Gastrocnemius medialis (tissue), 4 donors: Measurements from ENCODE around the gene TMTC2. TPM values are rescaled to one million over a fixed set of nuclear protein-coding genes. Genes with fewer than 3 reads are reported as not detected.

Source experiments
- ATAC-seq, 2 donors: fragments of 150-250 bp; one replicate each; pipeline ENCODE4 v1.9.1; 2016
- DNase-seq, 2 donors: peaks; one replicate each; pipeline ENCODE4 v3.0.0-alpha.2; 2019
- H3K27ac ChIP-seq, 4 donors: fragments of 200-600 bp; sonication (generic); 1 replicate in 1 of 4; 2 replicates in 3 of 4; pipeline ENCODE4 v1.5.1; 2016 to 2018; ENCODE audit warnings: mild to moderate bottlenecking in 2 of 4, moderate library complexity in 1 of 4
- H3K27me3 ChIP-seq, 3 donors: fragments of 200-600 bp; sonication (generic) in 2 of 3; 1 replicate in 1 of 3; 2 replicates in 2 of 3; pipeline versions ENCODE4 v1.5.1 to v1.6.0; 2016 to 2019; ENCODE audit warnings: mild to moderate bottlenecking in 1 of 3, moderate library complexity in 1 of 3
- H3K36me3 ChIP-seq, 2 donors: fragments of 200-600 bp; sonication (generic) in 1 of 2; one replicate each; pipeline ENCODE4 v1.5.1; 2017 to 2018
- H3K4me1 ChIP-seq, 2 donors: fragments of 200-600 bp; sonication (generic) in 1 of 2; one replicate each; pipeline ENCODE4 v1.5.1; 2016 to 2017; ENCODE audit warnings: mild to moderate bottlenecking in 2 of 2
- H3K4me3 ChIP-seq, 4 donors: fragments of 200-600 bp; sonication (generic) in 3 of 4; 1 replicate in 1 of 4; 2 replicates in 3 of 4; pipeline ENCODE4 v1.5.1; 2016 to 2019; ENCODE audit warnings: mild to moderate bottlenecking in 2 of 4
- H3K9me3 ChIP-seq, 3 donors: fragments of 200-600 bp; sonication (generic) in 2 of 3; 1 replicate in 1 of 3; 2 replicates in 2 of 3; pipeline ENCODE4 v1.5.1; 2016 to 2019
- POLR2A ChIP-seq, 2 donors: fragments of 450-650 bp; IDR thresholded peaks; one replicate each; pipeline ENCODE4 v1.6.1; 2017; ENCODE audit warnings: antibody characterized with exemption in 2 of 2, mild to moderate bottlenecking in 2 of 2, moderate library complexity in 2 of 2
- in situ Hi-C, 4 donors: fragments of 200-750 bp; cut with MboI; loops; one replicate each; pipeline versions ENCODE4 v1.15.0 to v1.8.0; 2017; ENCODE audit warnings: low sequenced_read_pairs in 4 of 4
- intact Hi-C: fragments of 100-400 bp; cut with DNase I; formaldehyde crosslinking; loops from one replicate; pipeline ENCODE4 v1.15.1; 2023; ENCODE audit warnings: low total_unique reads
- total RNA-seq, 4 donors: library from RNA; depleted of rRNA; stranded (reverse); fragments of >200 nt; gene quantifications; one replicate each; pipeline versions ENCODE4 v1.1.0 to v1.2.3, GENCODE V29; 2016
- TF ChIP-seq, protein P1 (sequence below), 5 experiments: fragments of 450-650 bp in 3 of 5; fragments of 200-600 bp in 2 of 5; sonication (generic) in 2 of 5; IDR thresholded peaks in 4 of 5; conservative IDR thresholded peaks in 1 of 5; 1 replicate in 4 of 5; 2 replicates in 1 of 5; pipeline ENCODE4 v1.5.1; 2016 to 2019; ENCODE audit warnings: antibody characterized with exemption in 5 of 5, mild to moderate bottlenecking in 3 of 5, moderate library complexity in 3 of 5

Gene TMTC2
- total RNA-seq, 4 donors from 2014 or later: 1.6 to 2.5 (median 1.9) TPM

DNA sequence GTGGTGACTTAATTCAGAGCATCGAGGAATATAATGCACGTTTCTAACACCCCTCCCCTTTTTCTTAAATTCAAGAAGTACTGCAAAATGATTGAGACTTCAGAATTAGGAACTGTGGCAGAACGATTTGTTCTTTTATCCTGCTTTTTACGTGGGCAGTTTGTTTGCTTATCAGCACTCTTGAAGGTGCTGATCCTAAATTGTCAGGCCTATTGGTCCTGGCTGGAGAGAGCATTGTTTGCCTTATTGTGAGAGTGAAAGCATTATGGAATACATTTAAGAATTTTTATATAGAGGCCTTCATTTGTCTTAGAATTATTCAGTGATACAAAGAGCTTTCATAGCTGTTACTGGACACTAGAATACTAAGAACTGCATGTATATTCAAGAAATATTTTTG, 59.1 kb downstream of the TMTC2 start:
- in situ Hi-C loops: no loop called here
- intact Hi-C loops: no loop called here

DNA sequence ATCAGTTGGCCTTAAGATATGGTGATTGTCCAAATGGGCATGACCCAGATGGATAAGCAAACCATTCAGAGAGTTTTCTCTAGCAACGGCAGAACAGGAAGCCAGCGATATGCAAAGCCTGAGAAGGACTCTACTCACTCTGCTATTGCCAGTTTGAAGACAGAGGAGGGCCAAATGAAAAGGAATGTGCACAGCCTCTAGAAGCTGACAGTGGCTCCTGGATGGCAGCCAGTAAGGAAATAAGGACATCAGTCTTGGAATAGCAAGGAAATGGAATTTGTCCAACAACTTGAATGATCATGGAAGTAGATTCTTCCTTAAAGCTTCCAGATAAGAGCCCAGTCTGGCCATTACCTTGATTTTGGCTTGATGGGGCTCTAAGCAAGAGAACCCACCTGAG, 60.0 kb downstream of the TMTC2 start:
- Histone ChIP-seq H3K4me3 (no peak overlapping the region), H3K9me3 (no peaks in the 10 kb centered on the region), H3K36me3 (no peaks in the 10 kb centered on the region), H3K27me3 (no peaks in the 10 kb centered on the region), H3K27ac (no peak overlapping the region), H3K4me1 (no peaks in the 10 kb centered on the region)
- intact Hi-C loops (no loop called here), in situ Hi-C loops (no loop called here)
- DNase-seq (no peak), ATAC-seq (no peak)
- TF ChIP-seq POLR2A (IDR thresholded peaks at IDR 0.05): no peak
- TF ChIP-seq, protein P1, sequence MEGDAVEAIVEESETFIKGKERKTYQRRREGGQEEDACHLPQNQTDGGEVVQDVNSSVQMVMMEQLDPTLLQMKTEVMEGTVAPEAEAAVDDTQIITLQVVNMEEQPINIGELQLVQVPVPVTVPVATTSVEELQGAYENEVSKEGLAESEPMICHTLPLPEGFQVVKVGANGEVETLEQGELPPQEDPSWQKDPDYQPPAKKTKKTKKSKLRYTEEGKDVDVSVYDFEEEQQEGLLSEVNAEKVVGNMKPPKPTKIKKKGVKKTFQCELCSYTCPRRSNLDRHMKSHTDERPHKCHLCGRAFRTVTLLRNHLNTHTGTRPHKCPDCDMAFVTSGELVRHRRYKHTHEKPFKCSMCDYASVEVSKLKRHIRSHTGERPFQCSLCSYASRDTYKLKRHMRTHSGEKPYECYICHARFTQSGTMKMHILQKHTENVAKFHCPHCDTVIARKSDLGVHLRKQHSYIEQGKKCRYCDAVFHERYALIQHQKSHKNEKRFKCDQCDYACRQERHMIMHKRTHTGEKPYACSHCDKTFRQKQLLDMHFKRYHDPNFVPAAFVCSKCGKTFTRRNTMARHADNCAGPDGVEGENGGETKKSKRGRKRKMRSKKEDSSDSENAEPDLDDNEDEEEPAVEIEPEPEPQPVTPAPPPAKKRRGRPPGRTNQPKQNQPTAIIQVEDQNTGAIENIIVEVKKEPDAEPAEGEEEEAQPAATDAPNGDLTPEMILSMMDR (IDR thresholded peaks at IDR 0.05 in 4 of 5, conservative IDR thresholded peaks at IDR 0.05 in 1 of 5): no peak

More for the DNA sequence above, 59.1 kb downstream of the TMTC2 start:
- Histone ChIP-seq H3K27me3 (no peaks in the 10 kb centered on the region), H3K27ac (no peak overlapping the region), H3K4me3 (no peak overlapping the region), H3K9me3 (no peaks in the 10 kb centered on the region), H3K4me1 (no peaks in the 10 kb centered on the region), H3K36me3 (no peaks in the 10 kb centered on the region)
- no peak for DNase-seq
- TF ChIP-seq, protein P1 (IDR thresholded peaks at IDR 0.05 in 4 of 5, conservative IDR thresholded peaks at IDR 0.05 in 1 of 5): no peak
- TF ChIP-seq POLR2A (IDR thresholded peaks at IDR 0.05): no peak
- ATAC-seq: no peak

DNA sequence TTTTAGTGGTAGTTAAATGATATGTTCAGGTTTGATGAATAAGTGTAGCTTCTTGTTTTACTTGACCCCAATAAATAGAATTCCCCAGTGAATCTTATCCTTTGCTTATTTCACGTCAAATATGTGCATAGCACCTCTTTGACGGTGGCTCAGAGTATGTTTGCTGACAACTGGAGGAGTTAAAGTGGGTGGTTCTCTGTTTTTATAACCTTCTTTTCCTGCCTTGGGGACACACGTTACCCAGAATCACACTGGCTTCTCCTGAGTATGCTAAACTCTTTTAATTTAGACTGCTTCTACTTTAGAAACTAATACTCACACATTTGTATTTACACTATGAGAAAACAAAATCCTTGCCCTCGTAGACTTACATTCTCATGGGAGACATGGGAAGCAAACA, 62.3 kb downstream of the TMTC2 start:
- intact Hi-C loops (no loop called here), in situ Hi-C loops (no loop called here)
- H3K4me3 ChIP-seq: no peak overlapping the region
- H3K27ac ChIP-seq: no peak overlapping the region
- H3K36me3 ChIP-seq: no peaks in the 10 kb centered on the region
- ATAC-seq: no peak
- H3K4me1 ChIP-seq: no peaks in the 10 kb centered on the region
- no peaks in the 10 kb centered on the region for H3K9me3 ChIP-seq
- TF ChIP-seq POLR2A (IDR thresholded peaks at IDR 0.05): no peak
- TF ChIP-seq, protein P1 (IDR thresholded peaks at IDR 0.05 in 4 of 5, conservative IDR thresholded peaks at IDR 0.05 in 1 of 5): no peak
- H3K27me3 ChIP-seq: no peaks in the 10 kb centered on the region
- DNase-seq: no peak

DNA sequence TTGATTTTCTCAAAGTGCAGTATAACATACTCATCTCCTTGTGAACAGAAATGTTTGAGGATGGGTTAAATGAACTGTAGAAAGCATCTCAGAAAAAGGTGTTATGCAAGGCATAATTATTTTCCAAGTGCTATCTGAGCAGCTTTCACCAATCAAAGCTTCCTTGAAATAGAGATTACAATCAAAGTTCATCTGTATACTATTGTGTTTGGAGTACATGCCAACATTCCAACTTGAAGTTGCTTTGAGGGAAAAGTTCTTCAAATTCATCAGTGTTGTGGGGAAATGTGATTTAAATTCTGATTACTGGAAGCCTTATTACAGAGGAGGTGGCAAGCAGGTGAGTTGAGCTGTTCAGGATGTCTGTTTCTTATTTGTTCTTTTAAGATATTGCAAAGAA, 68.2 kb downstream of the TMTC2 start:
- Histone ChIP-seq H3K9me3 (no peaks in the 10 kb centered on the region), H3K27ac (no peak overlapping the region), H3K27me3 (no peaks in the 10 kb centered on the region), H3K36me3 (no peaks in the 10 kb centered on the region), H3K4me1 (peaks cover 0 to 6% of the 10 kb centered on the region in 2 donors), H3K4me3 (no peak overlapping the region)
- intact Hi-C loops (no loop called here), in situ Hi-C loops (no loop called here)
- TF ChIP-seq, protein P1 (IDR thresholded peaks at IDR 0.05 in 4 of 5, conservative IDR thresholded peaks at IDR 0.05 in 1 of 5): no peak
- no peak for TF ChIP-seq POLR2A (IDR thresholded peaks at IDR 0.05)
- ATAC-seq (no peak), DNase-seq (no peak)

DNA sequence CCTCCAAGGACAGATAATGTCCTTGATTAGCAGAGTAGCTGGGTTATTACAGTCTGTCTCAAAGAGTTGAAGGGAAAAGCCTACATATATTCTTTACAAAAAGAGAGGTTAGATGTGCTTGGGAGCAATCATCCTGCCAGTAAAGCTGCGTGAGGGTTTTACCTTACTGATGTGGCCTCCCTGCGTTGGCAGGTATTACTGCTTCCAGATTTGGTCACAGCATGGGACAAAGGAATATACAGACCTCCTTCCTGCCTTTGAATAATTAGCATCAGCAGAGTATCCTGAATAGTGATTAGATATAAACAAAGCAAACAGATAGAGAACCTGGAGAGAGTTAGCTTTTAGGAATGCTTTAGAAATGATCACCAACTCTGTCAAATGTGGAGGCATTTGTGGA, 69.6 kb downstream of the TMTC2 start:
- no peaks in the 10 kb centered on the region for H3K36me3 ChIP-seq
- ATAC-seq: no peak
- no peak for DNase-seq
- H3K27me3 ChIP-seq: no peaks in the 10 kb centered on the region
- H3K4me1 ChIP-seq: peaks cover 0 to 6% of the 10 kb centered on the region in 2 donors
- TF ChIP-seq, protein P1 (IDR thresholded peaks at IDR 0.05 in 4 of 5, conservative IDR thresholded peaks at IDR 0.05 in 1 of 5): no peak
- no peak for TF ChIP-seq POLR2A (IDR thresholded peaks at IDR 0.05)
- no peak overlapping the region for H3K4me3 ChIP-seq
- in situ Hi-C loops: no loop called here
- H3K9me3 ChIP-seq: no peaks in the 10 kb centered on the region
- H3K27ac ChIP-seq: no peak overlapping the region
- intact Hi-C loops: no loop called here
